K562 (cell line): ENCODE data around the gene DEGS2.

Experiments used
- CBX8 ChIP-seq: fragments of 200-600 bp; sonication (generic); IDR thresholded peaks from 2 replicates; pipeline ENCODE4 v1.6.1; 2012; ENCODE audit warnings: borderline replicate concordance, mixed run types, low read depth, mild to moderate bottlenecking, moderate library complexity, mixed read lengths, low read length, control low read depth, inconsistent platforms; ENCODE audit not compliant: poor library complexity, severe bottlenecking; ENCODE audit errors: extremely low read depth
- GTF2F1 ChIP-seq: IDR thresholded peaks from 2 replicates; pipeline ENCODE4 v1.6.1; 2011; ENCODE audit warnings: low read depth, low read length, improper control_type of control experiment
- MAZ ChIP-seq, 2 experiments: fragments of 450-650 bp in 1 of 2; sonication (generic) in 1 of 2; formaldehyde crosslinking; IDR thresholded peaks in 1 of 2; conservative IDR thresholded peaks in 1 of 2; 2 replicates each; pipeline versions ENCODE4 v1.4.0 to v1.5.0; 2020; ENCODE audit warnings: mild to moderate bottlenecking in 1 of 2, missing genetic modification reagents in 1 of 2
- POLR2A ChIP-seq: fragments of 450-650 bp; conservative IDR thresholded peaks from 2 replicates; pipeline ENCODE4 v1.6.1; 2016
- TAF15 ChIP-seq: fragments of 200-400 bp; formaldehyde crosslinking; IDR thresholded peaks from 2 replicates; pipeline ENCODE4 v1.6.1; 2017; ENCODE audit warnings: mild to moderate bottlenecking, low read depth, low read length, moderate library complexity
- TF ChIP-seq, protein P1 (sequence below), 3 experiments: IDR thresholded peaks in 2 of 3; conservative IDR thresholded peaks in 1 of 3; 2 replicates each; pipeline ENCODE4 v1.5.1; 2011 to 2012; ENCODE audit warnings: low read length in 3 of 3, mild to moderate bottlenecking in 3 of 3, control low read depth in 2 of 3, improper control_type of control experiment in 1 of 3, inconsistent platforms in 1 of 3, low read depth in 1 of 3, mixed read lengths in 1 of 3, moderate library complexity in 1 of 3; ENCODE audit not compliant: insufficient read depth in 2 of 3
- TF ChIP-seq, protein P2 (sequence below): fragments of 150-350 bp; conservative IDR thresholded peaks from 2 replicates; pipeline ENCODE4 v1.6.1; 2014; ENCODE audit warnings: low read length

GRCh38 chr14:100096656-100097055 lies 62.8 kb downstream of the DEGS2 start:
- TF ChIP-seq CBX8 (no peak), POLR2A (no peak), MAZ (CRISPR knock-in tag; conservative IDR thresholded peaks at IDR 0.05 in 1 of 2, IDR thresholded peaks at IDR 0.05 in 1 of 2) (no peak), TAF15 (no peak), GTF2F1 (no peak)
- TF ChIP-seq, protein P1, sequence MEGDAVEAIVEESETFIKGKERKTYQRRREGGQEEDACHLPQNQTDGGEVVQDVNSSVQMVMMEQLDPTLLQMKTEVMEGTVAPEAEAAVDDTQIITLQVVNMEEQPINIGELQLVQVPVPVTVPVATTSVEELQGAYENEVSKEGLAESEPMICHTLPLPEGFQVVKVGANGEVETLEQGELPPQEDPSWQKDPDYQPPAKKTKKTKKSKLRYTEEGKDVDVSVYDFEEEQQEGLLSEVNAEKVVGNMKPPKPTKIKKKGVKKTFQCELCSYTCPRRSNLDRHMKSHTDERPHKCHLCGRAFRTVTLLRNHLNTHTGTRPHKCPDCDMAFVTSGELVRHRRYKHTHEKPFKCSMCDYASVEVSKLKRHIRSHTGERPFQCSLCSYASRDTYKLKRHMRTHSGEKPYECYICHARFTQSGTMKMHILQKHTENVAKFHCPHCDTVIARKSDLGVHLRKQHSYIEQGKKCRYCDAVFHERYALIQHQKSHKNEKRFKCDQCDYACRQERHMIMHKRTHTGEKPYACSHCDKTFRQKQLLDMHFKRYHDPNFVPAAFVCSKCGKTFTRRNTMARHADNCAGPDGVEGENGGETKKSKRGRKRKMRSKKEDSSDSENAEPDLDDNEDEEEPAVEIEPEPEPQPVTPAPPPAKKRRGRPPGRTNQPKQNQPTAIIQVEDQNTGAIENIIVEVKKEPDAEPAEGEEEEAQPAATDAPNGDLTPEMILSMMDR (IDR thresholded peaks at IDR 0.05 in 2 of 3, conservative IDR thresholded peaks at IDR 0.05 in 1 of 3; ENCODE audit: insufficient read depth in 2 of 3, low read depth in 1 of 3, low read length in 3 of 3): no peak
- TF ChIP-seq, protein P2, sequence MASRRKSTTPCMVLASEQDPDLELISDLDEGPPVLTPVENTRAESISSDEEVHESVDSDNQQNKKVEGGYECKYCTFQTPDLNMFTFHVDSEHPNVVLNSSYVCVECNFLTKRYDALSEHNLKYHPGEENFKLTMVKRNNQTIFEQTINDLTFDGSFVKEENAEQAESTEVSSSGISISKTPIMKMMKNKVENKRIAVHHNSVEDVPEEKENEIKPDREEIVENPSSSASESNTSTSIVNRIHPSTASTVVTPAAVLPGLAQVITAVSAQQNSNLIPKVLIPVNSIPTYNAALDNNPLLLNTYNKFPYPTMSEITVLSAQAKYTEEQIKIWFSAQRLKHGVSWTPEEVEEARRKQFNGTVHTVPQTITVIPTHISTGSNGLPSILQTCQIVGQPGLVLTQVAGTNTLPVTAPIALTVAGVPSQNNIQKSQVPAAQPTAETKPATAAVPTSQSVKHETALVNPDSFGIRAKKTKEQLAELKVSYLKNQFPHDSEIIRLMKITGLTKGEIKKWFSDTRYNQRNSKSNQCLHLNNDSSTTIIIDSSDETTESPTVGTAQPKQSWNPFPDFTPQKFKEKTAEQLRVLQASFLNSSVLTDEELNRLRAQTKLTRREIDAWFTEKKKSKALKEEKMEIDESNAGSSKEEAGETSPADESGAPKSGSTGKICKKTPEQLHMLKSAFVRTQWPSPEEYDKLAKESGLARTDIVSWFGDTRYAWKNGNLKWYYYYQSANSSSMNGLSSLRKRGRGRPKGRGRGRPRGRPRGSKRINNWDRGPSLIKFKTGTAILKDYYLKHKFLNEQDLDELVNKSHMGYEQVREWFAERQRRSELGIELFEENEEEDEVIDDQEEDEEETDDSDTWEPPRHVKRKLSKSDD: no peak
